ENCODE data around the gene IGF2BP3.

IGF2BP3 gene

GRCh38 chr7:23389701-23390100 is 80.6 kb downstream of the IGF2BP3 start:
- TF ChIP-seq CTCF (IDR thresholded peaks at IDR 0.05), result no peak

GRCh38 chr7:23387583-23387982 is 82.7 kb downstream of the IGF2BP3 start:
- TF ChIP-seq CTCF (IDR thresholded peaks at IDR 0.05), result no peak

- TF ChIP-seq CTCF (IDR thresholded peaks at IDR 0.05), result no peak
Measured at GRCh38 chr7:23385140-23385539, 85.2 kb downstream of the IGF2BP3 start.

DNA sequence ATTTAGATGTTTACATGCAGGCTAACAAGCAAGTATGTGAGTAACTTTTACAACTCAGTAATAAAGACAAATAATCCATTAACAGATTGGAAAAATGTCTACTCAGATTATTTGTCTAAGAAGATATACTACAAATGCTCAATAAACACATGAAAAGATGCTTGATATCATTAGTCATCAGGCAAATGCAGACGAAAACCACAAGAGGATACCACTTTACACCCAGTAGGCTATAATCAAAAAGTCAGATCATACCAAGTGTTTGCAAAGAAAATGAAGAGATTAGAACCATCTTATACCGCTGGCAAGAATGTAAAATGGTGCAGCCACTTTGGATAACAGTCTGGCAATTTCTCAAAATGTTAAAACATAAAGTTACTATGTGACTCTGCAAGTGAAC is 87.1 kb downstream of the IGF2BP3 start:
- no peak for TF ChIP-seq CTCF (IDR thresholded peaks at IDR 0.05)

DNA sequence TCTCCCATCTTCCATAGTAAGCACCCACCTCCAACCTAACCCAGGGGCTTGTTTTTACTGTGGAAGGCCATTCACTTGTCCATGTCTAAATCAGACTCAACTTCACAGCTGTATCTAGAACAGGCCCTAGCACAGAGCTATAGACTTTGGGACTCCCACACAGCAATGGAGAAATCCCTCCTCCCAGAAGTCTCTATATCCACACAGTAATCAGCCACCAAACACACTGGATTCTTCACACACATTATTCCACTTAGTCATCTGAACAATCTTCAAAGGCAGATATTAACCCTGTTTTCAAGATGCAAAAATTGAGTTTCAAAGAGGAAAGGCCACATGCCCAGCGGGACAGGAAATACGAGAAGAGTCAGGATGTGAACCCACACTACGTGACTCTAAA is 89.3 kb downstream of the IGF2BP3 start:
- no peak for TF ChIP-seq CTCF (IDR thresholded peaks at IDR 0.05)

- no peak for TF ChIP-seq CTCF (IDR thresholded peaks at IDR 0.05)
Measured at GRCh38 chr7:23380556-23380955, 89.7 kb downstream of the IGF2BP3 start.

GRCh38 chr7:23378996-23379395 is 91.3 kb downstream of the IGF2BP3 start:
- TF ChIP-seq CTCF (IDR thresholded peaks at IDR 0.05), result no peak

DNA sequence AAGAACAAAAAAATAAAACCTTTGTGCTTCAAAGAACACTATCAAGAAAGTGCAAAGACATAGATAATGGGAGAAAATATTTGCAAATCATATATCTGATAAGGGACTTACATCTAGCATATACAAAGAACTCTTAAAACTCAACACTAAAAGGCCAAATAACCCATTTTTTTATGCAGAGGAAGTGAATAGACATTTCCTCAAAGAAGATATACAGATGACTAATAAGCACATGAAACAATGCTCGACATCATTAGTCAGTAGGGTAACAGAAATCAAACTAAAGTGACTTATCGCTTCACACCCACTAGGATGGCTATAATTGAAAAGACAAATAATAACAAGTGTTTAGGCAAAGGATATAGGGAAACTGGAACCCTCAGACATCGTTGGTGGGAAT is 93.2 kb downstream of the IGF2BP3 start:
- TF ChIP-seq CTCF (IDR thresholded peaks at IDR 0.05), result no peak
